Mucosa of stomach (tissue), 1 donor: ENCODE data around the gene KRTAP12-3.

Experiments used
- H3K27me3 ChIP-seq: one replicate; pipeline ENCODE4 v1.7.0; 2013; ENCODE audit warnings: mild to moderate bottlenecking, low read length; ENCODE audit not compliant: control insufficient read depth, insufficient read depth
- H3K36me3 ChIP-seq: one replicate; pipeline ENCODE4 v1.7.0; 2013; ENCODE audit warnings: low read length; ENCODE audit not compliant: control insufficient read depth, insufficient read depth
- H3K4me1 ChIP-seq: one replicate; pipeline ENCODE4 v1.7.0; 2013; ENCODE audit warnings: mild to moderate bottlenecking, low read length; ENCODE audit not compliant: control insufficient read depth, insufficient read depth
- H3K4me3 ChIP-seq: one replicate; pipeline ENCODE4 v1.7.0; 2013; ENCODE audit warnings: low read length
- H3K9ac ChIP-seq: one replicate; pipeline ENCODE4 v1.7.0; 2013; ENCODE audit warnings: mild to moderate bottlenecking, low read length, moderate library complexity
- H3K9me3 ChIP-seq: one replicate; pipeline ENCODE4 v1.7.0; 2013; ENCODE audit warnings: mild to moderate bottlenecking, low read length, moderate library complexity; ENCODE audit not compliant: control insufficient read depth
- donor health status: Pancreatic carcinoma.

The KRTAP12-3 gene

DNA sequence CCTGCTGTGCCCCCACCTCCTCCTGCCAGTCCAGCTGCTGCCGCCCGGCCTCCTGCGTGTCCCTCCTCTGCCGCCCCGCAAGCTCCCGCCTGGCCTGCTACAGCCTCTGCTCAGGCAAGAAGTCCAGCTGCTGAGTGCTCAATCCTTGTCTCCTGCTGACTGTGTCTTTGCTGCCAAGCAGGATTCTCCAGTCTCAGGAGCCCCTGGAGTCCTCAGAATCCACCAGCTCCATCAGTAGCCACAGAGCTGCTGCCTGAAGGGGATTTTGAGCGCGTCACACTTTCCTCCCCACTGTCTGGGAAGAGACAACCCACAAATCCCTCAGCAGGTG, 10.5 kb upstream of the KRTAP12-3 start:
- no peaks in the 10 kb centered on the region for H3K9me3 ChIP-seq
- no peak overlapping the region for H3K9ac ChIP-seq
- no peaks in the 10 kb centered on the region for H3K36me3 ChIP-seq
- no peak overlapping the region for H3K4me3 ChIP-seq
- no peaks in the 10 kb centered on the region for H3K27me3 ChIP-seq
- no peaks in the 10 kb centered on the region for H3K4me1 ChIP-seq

DNA sequence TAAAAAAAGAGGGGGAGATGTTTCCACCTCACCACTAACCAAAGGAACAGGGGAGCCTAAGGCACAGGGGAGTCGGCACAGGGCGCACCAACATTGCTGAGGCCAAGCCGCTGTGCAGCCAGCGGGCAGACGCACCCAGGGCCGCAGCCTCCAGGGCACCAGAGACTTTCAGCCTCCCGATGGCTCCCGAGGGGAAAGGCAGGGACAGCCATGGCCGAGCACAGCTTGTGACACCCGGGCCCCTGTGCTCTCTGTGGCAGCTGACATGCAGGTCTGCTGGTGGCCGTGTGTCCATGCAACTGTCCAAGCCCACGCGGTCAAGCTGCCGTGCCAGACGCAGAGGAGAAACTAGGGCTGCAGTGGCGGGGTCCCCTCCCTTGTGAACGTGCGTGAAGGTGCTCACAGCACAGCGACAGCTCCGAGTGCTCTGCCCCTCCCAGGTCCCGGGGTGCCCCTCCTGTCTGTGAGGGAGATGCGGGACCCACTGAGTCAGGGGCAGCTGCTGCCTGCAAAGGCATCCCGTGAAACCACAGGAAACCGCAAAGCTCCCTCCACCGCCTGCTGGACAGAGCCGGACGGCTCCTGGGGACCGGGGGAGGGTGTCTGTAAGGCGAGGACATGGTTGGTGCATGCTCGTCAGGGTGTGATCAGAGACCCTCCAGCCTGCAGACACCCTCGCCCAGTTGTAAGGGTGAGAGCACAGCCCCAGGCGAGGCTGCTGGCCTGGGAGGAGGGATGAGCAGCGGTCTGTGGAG, 9.0 kb upstream of the KRTAP12-3 start:
- Histone ChIP-seq H3K4me3 (no peak overlapping the region), H3K36me3 (no peaks in the 10 kb centered on the region), H3K9me3 (no peaks in the 10 kb centered on the region), H3K9ac (no peak overlapping the region), H3K4me1 (no peaks in the 10 kb centered on the region), H3K27me3 (no peaks in the 10 kb centered on the region)

DNA sequence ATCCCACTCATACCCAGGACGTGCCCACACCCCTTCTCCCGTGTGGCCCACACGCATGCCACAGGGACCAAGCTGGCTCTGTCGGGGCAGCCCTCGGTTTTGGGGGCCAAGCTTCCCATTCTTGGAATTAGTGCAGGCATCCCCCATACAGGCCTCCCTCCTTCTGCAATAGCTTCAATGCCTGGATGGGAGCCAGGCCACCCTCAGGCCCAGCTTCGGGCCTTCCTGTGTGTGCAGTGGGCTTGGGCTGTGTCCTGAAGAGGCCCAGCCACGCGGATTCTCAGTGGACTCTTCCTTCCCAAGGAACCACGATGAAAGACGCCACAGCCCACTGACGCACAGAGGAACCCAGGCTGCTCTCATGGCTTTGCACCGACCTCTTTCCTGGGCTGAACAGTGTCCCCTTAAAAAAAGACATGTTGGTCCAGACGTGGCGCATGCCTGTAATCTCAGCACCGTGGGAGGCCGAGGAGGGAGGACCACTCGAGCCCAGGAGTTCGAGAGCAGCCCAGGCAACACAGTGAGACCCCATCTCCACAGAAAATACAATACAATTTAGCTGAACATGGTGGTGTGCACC, 8.1 kb upstream of the KRTAP12-3 start:
- no peaks in the 10 kb centered on the region for H3K36me3 ChIP-seq
- no peak overlapping the region for H3K9ac ChIP-seq
- H3K27me3 ChIP-seq, result no peaks in the 10 kb centered on the region
- H3K4me3 ChIP-seq, result no peak overlapping the region
- H3K4me1 ChIP-seq, result no peaks in the 10 kb centered on the region
- no peaks in the 10 kb centered on the region for H3K9me3 ChIP-seq

DNA sequence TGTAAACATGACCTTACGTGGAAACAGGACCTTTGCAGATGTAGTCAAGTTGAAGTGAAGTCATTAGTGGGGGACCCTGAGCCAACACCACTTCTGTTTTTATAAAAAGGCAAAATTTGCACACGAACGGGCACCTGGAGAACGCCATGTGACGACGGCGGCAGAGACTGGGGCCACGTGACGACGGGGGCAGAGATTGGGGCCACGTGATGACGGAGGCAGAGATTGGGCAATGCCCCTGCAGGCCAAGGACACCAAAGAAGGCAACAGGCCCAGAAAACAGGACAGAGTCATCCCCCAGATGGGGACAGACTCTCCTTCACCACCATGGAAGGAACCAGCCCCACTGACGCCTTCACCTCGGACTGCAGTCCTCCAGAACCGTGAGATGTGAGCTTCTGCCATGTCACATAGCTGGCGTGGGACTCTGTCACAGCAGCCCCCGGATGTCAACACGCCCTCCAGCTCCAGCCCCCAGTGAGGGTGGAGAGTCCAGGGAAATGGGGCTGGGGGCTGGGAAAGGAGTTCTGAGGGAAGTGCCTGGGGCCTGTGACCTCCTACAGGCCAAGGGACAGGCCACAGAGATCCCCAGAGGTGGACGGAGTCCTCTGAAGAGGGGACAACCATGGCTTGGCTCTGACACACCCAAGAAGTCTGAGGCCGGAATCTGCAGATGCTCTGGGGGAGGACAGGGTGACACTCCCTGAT, 7.3 kb upstream of the KRTAP12-3 start:
- Histone ChIP-seq H3K4me1 (no peaks in the 10 kb centered on the region), H3K9ac (no peak overlapping the region), H3K36me3 (no peaks in the 10 kb centered on the region), H3K9me3 (no peaks in the 10 kb centered on the region), H3K4me3 (no peak overlapping the region), H3K27me3 (peaks cover 3% of the 10 kb centered on the region)

DNA sequence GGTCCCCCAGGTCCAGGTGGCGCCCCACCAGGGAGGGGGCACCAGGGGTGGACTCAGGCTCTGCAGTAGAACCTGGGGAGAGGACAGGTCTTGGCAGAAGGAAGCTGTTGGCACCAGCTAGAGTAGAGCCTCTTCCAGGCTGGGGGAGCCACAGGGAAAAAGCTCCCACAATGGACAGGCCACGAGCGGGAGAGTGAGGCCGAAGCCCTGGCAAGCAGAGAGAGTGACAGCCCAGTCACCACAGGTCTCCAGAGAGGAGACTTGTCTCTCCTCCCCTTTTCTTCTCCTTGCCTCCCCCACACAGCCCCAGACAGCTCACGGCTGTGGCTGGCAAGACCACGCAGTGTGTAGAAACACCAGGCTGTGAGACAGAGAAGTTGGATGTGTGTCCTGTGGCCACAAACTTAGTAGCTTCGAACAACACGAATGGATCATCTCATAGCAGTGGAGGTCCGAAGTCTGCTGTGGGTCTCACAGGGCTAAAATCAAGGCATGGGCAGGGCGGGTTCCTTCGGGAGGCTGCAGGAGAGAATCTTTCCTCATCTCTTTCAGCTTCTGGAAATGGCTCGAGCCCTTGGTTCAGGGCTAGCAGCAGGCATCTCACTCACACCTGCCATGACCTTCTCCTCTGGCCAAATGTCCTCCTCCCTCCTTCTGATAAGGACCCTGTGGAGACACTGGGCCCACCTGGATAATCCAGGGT, 6.6 kb upstream of the KRTAP12-3 start:
- Histone ChIP-seq H3K36me3 (no peaks in the 10 kb centered on the region), H3K4me3 (no peak overlapping the region), H3K9me3 (no peaks in the 10 kb centered on the region), H3K4me1 (no peaks in the 10 kb centered on the region), H3K9ac (no peak overlapping the region), H3K27me3 (peaks cover 3% of the 10 kb centered on the region)

DNA sequence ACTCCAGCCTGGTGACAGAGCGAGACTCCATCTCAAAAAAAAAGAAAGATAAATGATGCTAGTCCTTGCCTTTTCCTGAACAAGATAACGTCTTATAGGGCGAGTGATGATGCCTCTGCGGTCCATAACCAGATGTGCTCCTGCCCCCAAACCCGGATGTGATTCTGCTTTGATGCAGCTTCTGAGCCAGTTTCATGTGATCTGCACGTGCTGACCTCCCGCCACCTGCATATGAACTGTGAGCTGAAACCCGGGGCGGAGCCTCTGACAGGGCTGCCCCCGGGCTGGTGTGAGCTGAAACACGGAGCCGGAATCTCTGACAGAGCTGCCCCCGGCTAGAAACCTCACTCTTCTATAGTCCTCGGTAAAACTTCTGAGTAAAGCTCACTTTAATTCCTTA, 4.6 kb upstream of the KRTAP12-3 start:
- H3K9me3 ChIP-seq, result no peaks in the 10 kb centered on the region

DNA sequence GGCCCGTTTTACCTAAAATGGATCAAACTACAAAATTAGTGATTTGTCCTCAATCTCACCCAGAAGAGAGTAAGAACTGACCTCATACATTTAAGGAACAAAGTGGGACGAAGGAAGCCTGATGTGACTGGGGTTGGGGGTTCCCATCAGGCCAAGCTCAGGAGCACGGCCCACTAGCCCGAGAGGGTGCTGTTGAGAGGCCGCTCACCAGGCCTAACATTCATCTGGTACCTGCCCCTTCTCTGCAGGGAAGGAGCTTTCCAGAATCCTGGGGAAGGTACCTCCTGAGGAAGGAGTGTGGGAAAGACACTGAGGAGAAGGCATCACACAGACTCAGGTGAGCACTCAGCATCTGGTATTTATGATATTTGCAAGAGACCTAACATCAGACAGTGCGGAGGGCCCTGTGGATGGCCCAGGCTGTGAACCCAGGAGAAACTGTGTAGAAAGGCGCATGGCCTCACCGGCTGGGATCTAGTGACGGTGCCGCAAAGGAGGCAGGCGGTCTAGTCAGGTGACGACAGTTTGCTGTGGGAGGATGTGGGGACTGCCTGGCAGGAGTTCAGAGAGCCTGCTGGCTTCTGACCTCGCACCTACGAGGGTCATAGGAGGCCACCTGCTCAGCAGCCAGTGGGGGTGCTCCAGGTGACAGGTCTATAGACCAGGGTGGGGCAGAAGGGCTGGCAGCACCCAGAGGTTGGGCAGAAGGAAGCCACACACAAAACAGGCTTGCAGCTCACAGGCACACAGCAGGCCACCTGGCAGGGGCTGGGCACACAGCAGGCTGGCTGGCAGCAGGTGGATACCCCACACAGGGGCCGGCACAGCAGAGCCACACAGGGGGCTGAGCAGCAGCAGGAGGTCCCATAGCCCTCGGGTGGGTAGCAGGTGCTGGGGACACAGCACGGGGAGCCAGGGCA, 3.8 kb upstream of the KRTAP12-3 start:
- no peak overlapping the region for H3K4me3 ChIP-seq
- H3K27me3 ChIP-seq, result peaks cover 10% of the 10 kb centered on the region

More for the DNA sequence above, 4.6 kb upstream of the KRTAP12-3 start:
- Histone ChIP-seq H3K4me1 (no peaks in the 10 kb centered on the region), H3K4me3 (no peak overlapping the region), H3K27me3 (peaks cover 8% of the 10 kb centered on the region), H3K9ac (no peak overlapping the region), H3K36me3 (no peaks in the 10 kb centered on the region)

DNA sequence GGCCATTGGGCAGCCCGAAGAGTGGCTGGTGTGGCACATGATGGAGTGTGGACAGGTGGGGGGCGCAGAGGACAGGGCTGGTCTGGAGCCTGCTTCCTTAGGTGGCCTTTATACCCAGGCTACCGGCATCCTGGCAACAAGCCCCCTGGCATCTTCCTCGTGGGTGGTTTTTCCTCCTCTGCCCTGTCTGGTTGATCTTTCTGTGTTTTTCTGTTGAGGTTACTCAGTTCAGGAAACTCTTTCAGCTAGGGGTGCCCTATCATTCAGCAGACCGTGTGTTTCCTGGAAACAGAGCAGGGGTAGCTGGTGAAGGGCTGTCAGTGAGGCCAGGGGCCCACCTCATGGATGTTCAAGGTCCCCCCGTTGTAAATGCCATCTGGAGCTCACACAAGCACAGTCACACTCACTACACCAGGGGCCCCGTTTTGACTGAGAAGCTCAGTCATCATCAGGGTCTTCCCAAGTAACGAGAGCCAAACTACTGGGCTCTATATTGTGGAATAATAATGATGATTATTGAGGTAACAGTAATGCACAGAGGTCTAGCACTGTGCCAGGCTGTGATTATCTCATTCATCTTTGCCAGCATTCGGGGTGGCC, 3.1 kb upstream of the KRTAP12-3 start, which contains the start of gene KRTAP12-4:
Gene KRTAP12-4, minus strand, starts transcription at position 84 of the 600 bp plus-strand sequence. Its CDS starts 45 bp downstream, at position 39.
- no peak within 1 kb of the TSS for H3K4me3 ChIP-seq
- H3K9me3 ChIP-seq, result no peaks in the 10 kb centered on the region
- H3K9ac ChIP-seq, result no peak within 1 kb of the TSS
- no peaks in the 10 kb centered on the region for H3K36me3 ChIP-seq
- H3K27me3 ChIP-seq, result peaks cover 10% of the 10 kb centered on the region
- no peaks in the 10 kb centered on the region for H3K4me1 ChIP-seq

More for the DNA sequence above, 3.8 kb upstream of the KRTAP12-3 start:
- H3K4me1 ChIP-seq, result no peaks in the 10 kb centered on the region
- H3K9ac ChIP-seq, result no peak overlapping the region
- no peaks in the 10 kb centered on the region for H3K9me3 ChIP-seq
- no peaks in the 10 kb centered on the region for H3K36me3 ChIP-seq

DNA sequence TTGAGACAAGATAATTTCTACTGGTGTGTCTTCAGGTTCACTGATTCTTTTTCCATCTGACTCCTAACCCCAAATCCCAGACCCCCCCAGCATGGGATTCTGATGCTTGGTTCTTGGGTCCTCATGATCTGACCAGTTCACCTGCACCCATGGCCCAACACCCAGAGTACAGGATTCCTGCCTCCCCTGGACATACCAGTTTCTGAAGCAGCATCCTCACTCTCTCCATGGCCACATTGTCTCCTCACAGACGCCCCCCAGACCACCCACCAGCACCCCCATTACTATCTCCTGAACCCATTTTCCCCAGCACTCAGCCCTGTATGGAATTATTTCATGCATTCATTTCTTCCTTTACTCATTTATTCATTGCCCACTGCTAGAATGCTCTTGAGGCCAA, 864 bp upstream of the KRTAP12-3 start:
- no peaks in the 10 kb centered on the region for H3K36me3 ChIP-seq
- H3K4me1 ChIP-seq, result no peaks in the 10 kb centered on the region
- peaks cover 10% of the 10 kb centered on the region for H3K27me3 ChIP-seq
- no peaks in the 10 kb centered on the region for H3K9me3 ChIP-seq
- H3K9ac ChIP-seq, result no peak overlapping the region
- no peak overlapping the region for H3K4me3 ChIP-seq

DNA sequence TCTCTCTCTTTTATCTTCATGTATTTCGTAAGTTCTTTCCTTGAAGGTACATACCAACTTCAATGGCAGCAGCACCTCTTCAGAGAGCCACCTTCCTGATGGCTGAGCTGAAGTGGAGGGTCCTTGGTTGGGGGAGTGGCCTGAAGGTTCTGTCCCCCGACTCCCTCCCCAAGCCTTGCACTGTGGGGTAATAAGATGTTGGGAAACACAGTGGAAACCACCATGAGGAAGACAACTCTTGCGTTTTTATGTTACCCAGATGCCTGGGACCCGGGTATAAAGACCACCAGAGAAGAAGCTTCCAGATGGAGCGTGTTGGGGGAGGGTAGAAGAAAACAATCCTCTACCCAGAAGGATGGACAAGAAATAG, 794 bp downstream of the KRTAP12-3 start:
- Histone ChIP-seq H3K27me3 (peaks cover 10% of the 10 kb centered on the region), H3K4me1 (no peaks in the 10 kb centered on the region), H3K9ac (no peak overlapping the region), H3K4me3 (no peak overlapping the region), H3K36me3 (no peaks in the 10 kb centered on the region), H3K9me3 (no peaks in the 10 kb centered on the region)
